Natural killer cell (primary cell): ENCODE results near the gene LRP1B. TPM values are rescaled to one million over a fixed set of nuclear protein-coding genes. Genes with fewer than 3 reads are reported as not detected.

Experiments
- ATAC-seq, 3 donors: fragments of 150-1000 bp in 2 of 3; fragments of 200-7000 bp in 1 of 3; cut with Tn5 transposase; 1 replicate in 1 of 3; 2 replicates in 2 of 3; pipeline ENCODE4 v1.10.0; 2021; ENCODE audit warnings: mild to moderate bottlenecking in 2 of 3, moderate library complexity in 2 of 3
- DNase-seq, 2 donors: peaks; one replicate each; pipeline versions ENCODE4 v3.0.0 to v3.0.0-alpha.2; 2013 to 2021; ENCODE audit warnings: mixed read lengths in 1 of 2
- H3K27ac ChIP-seq: one replicate; pipeline ENCODE4 v1.5.1; 2013; ENCODE audit warnings: mild to moderate bottlenecking, low read length
- H3K27me3 ChIP-seq: one replicate; pipeline ENCODE4 v1.6.1; 2013; ENCODE audit warnings: low read length; ENCODE audit not compliant: control insufficient read depth, insufficient read depth
- H3K36me3 ChIP-seq: one replicate; pipeline ENCODE4 v1.6.1; 2013; ENCODE audit warnings: low read length; ENCODE audit not compliant: control insufficient read depth, insufficient read depth
- H3K4me1 ChIP-seq: one replicate; pipeline ENCODE4 v1.6.1; 2013; ENCODE audit warnings: low read length; ENCODE audit not compliant: control insufficient read depth, insufficient read depth
- H3K4me3 ChIP-seq: one replicate; pipeline ENCODE4 v1.5.1; 2013; ENCODE audit warnings: low read length
- H3K9me3 ChIP-seq: one replicate; pipeline ENCODE4 v1.6.1; 2013; ENCODE audit warnings: low read length; ENCODE audit not compliant: control insufficient read depth, insufficient read depth
- H3K27ac Mint-ChIP-seq, 2 donors: one replicate each; pipeline ENCODE4 v1.8.0; 2022; ENCODE audit warnings: mild to moderate bottlenecking in 2 of 2, mixed read lengths in 2 of 2, moderate library complexity in 1 of 2
- H3K27me3 Mint-ChIP-seq, 2 donors: one replicate each; pipeline ENCODE4 v1.8.0; 2022; ENCODE audit warnings: low read depth in 2 of 2, mixed read lengths in 2 of 2
- H3K36me3 Mint-ChIP-seq: one replicate; pipeline ENCODE4 v1.8.0; 2022; ENCODE audit warnings: mixed read lengths
- H3K4me1 Mint-ChIP-seq, 2 donors: one replicate each; pipeline ENCODE4 v1.8.0; 2022; ENCODE audit warnings: mixed read lengths in 2 of 2
- H3K4me3 Mint-ChIP-seq: one replicate; pipeline ENCODE4 v1.8.0; 2022; ENCODE audit warnings: mild to moderate bottlenecking, moderate library complexity, mixed read lengths
- H3K9me3 Mint-ChIP-seq, 2 donors: one replicate each; pipeline ENCODE4 v1.8.0; 2022; ENCODE audit warnings: mixed read lengths in 2 of 2
- WGBS: methylation state at CpG from one replicate; pipeline ENCODE4 v1.1.7; 2013; ENCODE audit warnings: missing lambda C conversion rate; ENCODE audit not compliant: insufficient coverage; 5-methylcytosine and 5-hydroxymethylcytosine counted together
- intact Hi-C: fragments of 100-400 bp; cut with micrococcal nuclease; formaldehyde crosslinking; loops from one replicate; pipeline ENCODE4 v1.14.2; 2022
- total RNA-seq, 4 donors: library from RNA; stranded (reverse); fragments of 120-200 nt in 1 of 4; gene quantifications; one replicate each; pipeline versions ENCODE4 v1.2.3 to v1.2.4, GENCODE V29; 2013 to 2022
- TF ChIP-seq, protein P1 (sequence below): fragments of 200-600 bp; IDR thresholded peaks from one replicate; pipeline ENCODE4 v1.8.0; 2022; ENCODE audit warnings: antibody characterized with exemption

Gene LRP1B
- total RNA-seq, 3 donors from 2014 or later (not counting 1 experiment from before 2014, with no cell fraction given) = 0.05 TPM; not detected in 2

DNA sequence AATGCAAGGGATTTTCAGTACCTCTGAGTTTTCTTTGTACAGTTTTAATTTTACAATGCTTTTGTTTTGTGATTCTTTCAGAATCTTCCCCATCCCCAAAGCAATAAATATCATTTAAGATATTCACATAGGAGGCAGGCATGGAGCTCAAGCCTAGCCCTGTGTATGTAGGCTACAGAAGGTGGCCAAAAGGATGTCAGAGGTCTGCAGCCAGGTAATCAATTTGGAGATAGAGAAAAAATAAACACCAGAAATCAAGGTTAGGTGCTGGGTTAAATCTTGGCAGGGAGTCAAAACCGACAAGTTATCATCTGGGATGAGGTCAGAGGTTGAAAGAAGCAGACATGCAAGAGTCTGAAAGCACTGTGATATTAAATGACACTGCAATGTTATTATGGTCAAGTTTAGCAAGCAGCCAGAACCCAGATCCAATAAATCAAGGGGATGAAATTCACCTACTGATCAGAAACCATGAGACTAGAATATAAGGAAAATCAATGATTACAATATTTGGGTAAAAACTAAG, 45.1 kb upstream of the LRP1B start:
- no peak overlapping the region for H3K4me3 Mint-ChIP-seq
- no peaks in the 10 kb centered on the region for H3K36me3 ChIP-seq
- H3K27me3 Mint-ChIP-seq = no peaks in the 10 kb centered on the region
- peaks cover 2 to 9% of the 10 kb centered on the region in 2 donors for H3K9me3 Mint-ChIP-seq
- DNase-seq = no peak
- no peak for ATAC-seq
- intact Hi-C loops = no loop called here
- H3K4me1 Mint-ChIP-seq = no peaks in the 10 kb centered on the region
- TF ChIP-seq, protein P1, sequence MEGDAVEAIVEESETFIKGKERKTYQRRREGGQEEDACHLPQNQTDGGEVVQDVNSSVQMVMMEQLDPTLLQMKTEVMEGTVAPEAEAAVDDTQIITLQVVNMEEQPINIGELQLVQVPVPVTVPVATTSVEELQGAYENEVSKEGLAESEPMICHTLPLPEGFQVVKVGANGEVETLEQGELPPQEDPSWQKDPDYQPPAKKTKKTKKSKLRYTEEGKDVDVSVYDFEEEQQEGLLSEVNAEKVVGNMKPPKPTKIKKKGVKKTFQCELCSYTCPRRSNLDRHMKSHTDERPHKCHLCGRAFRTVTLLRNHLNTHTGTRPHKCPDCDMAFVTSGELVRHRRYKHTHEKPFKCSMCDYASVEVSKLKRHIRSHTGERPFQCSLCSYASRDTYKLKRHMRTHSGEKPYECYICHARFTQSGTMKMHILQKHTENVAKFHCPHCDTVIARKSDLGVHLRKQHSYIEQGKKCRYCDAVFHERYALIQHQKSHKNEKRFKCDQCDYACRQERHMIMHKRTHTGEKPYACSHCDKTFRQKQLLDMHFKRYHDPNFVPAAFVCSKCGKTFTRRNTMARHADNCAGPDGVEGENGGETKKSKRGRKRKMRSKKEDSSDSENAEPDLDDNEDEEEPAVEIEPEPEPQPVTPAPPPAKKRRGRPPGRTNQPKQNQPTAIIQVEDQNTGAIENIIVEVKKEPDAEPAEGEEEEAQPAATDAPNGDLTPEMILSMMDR = no peak
- no peak overlapping the region for H3K4me3 ChIP-seq
- H3K27me3 ChIP-seq = no peaks in the 10 kb centered on the region
- no peaks in the 10 kb centered on the region for H3K9me3 ChIP-seq
- no peak overlapping the region for H3K27ac ChIP-seq
- WGBS = 74% methylated on average over 1 of the region's 1 CpG
- H3K36me3 Mint-ChIP-seq = no peaks in the 10 kb centered on the region
- H3K4me1 ChIP-seq = no peaks in the 10 kb centered on the region
- no peak overlapping the region for H3K27ac Mint-ChIP-seq

DNA sequence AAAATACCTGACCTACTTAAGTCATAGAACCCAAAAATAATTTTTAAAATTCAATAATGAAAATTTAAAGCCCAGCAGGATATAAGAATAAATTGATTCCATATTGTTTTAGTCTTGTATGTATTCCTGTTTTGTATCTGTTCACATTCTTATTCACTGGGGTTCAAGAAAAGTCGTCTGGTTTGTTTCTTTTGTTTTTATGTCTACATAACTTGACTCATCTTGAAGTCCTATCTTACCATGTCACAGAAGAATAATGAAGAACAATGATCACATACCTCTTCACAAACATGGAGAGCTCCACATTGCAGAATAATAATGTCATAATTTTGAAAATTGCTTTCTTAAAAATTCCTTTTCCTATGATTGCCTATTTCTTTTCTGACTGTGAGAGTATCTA, 43.4 kb upstream of the LRP1B start:
- H3K27ac Mint-ChIP-seq = no peak overlapping the region
- DNase-seq (no peak), ATAC-seq (no peak)
- H3K4me1 Mint-ChIP-seq = no peaks in the 10 kb centered on the region
- intact Hi-C loops = no loop called here
- TF ChIP-seq, protein P1 = no peak
- Histone ChIP-seq H3K9me3 (no peaks in the 10 kb centered on the region), H3K27ac (no peak overlapping the region), H3K36me3 (no peaks in the 10 kb centered on the region), H3K27me3 (no peaks in the 10 kb centered on the region), H3K4me1 (no peaks in the 10 kb centered on the region), H3K4me3 (no peak overlapping the region)
- H3K9me3 Mint-ChIP-seq = peaks cover 0 to 6% of the 10 kb centered on the region in 2 donors
- H3K4me3 Mint-ChIP-seq = no peak overlapping the region
- H3K36me3 Mint-ChIP-seq = no peaks in the 10 kb centered on the region
- no CpG with 5 or more reads among the region's 1 CpG for WGBS
- no peaks in the 10 kb centered on the region for H3K27me3 Mint-ChIP-seq

DNA sequence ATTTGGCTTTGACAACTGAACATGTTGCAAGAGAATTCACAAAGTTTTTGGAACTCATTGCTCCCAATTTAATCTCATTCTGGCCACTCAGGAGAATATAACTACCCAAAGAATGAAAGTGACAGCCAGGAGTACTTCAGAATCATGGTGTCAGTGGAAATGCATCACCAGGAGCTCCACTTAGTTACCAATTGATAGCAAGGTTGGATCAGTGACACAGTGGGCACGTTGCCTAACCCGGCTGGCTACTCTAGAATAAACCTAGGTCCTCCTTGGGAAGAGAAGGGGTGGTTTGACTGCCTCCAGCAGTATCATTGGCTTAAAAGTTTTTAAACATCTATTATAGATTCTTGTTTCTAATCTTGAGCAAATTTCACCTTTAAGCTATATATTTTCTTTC, 40.0 kb upstream of the LRP1B start:
- H3K9me3 ChIP-seq = no peaks in the 10 kb centered on the region
- peaks cover under 1 to 5% of the 10 kb centered on the region in 2 donors for H3K9me3 Mint-ChIP-seq
- H3K27ac ChIP-seq = no peak overlapping the region
- ATAC-seq (no peak), DNase-seq (no peak)
- no peaks in the 10 kb centered on the region for H3K4me1 Mint-ChIP-seq
- no peak overlapping the region for H3K4me3 Mint-ChIP-seq
- no peaks in the 10 kb centered on the region for H3K36me3 Mint-ChIP-seq
- H3K27me3 Mint-ChIP-seq = no peaks in the 10 kb centered on the region
- intact Hi-C loops = no loop called here
- 81% methylated on average over 2 of the region's 2 CpGs for WGBS
- no peak overlapping the region for H3K4me3 ChIP-seq
- TF ChIP-seq, protein P1 = no peak
- no peaks in the 10 kb centered on the region for H3K36me3 ChIP-seq
- H3K27ac Mint-ChIP-seq = no peak overlapping the region
- no peaks in the 10 kb centered on the region for H3K27me3 ChIP-seq
- H3K4me1 ChIP-seq = no peaks in the 10 kb centered on the region

DNA sequence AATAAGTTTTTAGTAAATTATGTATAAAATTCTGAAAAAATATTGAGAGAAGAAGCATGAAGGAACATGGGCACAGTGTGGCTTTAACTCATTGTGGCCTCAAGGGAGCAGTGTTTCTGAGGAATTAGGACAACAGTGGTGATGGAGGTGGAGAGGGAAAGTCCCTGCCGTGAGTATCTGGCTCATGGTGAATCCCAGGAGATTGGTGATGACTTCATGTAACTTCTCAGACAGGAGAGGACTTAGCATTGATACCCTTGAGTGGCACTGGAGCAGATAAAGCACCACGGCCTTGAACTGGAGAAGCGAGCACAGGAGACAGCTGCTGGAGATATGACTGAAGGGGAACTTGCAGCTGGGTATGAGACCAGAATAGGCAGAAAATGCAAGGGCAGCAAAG, 35.0 kb upstream of the LRP1B start:
- DNase-seq = no peak
- intact Hi-C loops = no loop called here
- Mint-ChIP-seq H3K27me3 (no peaks in the 10 kb centered on the region), H3K36me3 (no peaks in the 10 kb centered on the region), H3K4me3 (no peak overlapping the region), H3K27ac (no peak overlapping the region), H3K4me1 (no peaks in the 10 kb centered on the region), H3K9me3 (peaks cover 8 to 15% of the 10 kb centered on the region in 2 donors)
- no peak for ATAC-seq
- no peaks in the 10 kb centered on the region for H3K9me3 ChIP-seq
- H3K36me3 ChIP-seq = no peaks in the 10 kb centered on the region
- no peaks in the 10 kb centered on the region for H3K4me1 ChIP-seq
- no peak overlapping the region for H3K4me3 ChIP-seq
- 47% methylated on average over 3 of the region's 3 CpGs for WGBS
- H3K27ac ChIP-seq = no peak overlapping the region
- TF ChIP-seq, protein P1 = no peak
- H3K27me3 ChIP-seq = no peaks in the 10 kb centered on the region
